Motor neuron (in vitro differentiated cells): ENCODE measurements around the gene UNC5B. TPM values are rescaled to one million over a fixed set of nuclear protein-coding genes. Genes with fewer than 3 reads are reported as not detected.

Source experiments
- ATAC-seq, 8 experiments: fragments of 200-7000 bp; cut with Tn5 transposase; replicated peaks in 6 of 8; 2 replicates each; pipeline ENCODE4 v1.8.0; 2021; ENCODE audit warnings: mild to moderate bottlenecking in 8 of 8, moderate library complexity in 8 of 8
- H3K27ac ChIP-seq, 2 donors: fragments of 250-450 bp; sonication (Bioruptor Pico); 2 replicates each; pipeline ENCODE4 v1.9.0; 2021; ENCODE audit warnings: antibody characterized with exemption in 2 of 2, mild to moderate bottlenecking in 2 of 2, moderate library complexity in 1 of 2
- H3K4me1 ChIP-seq, 2 donors: fragments of 250-450 bp; sonication (Bioruptor Pico); replicated peaks in 1 of 2; 2 replicates each; pipeline ENCODE4 v1.6.1; 2021; ENCODE audit warnings: antibody characterized with exemption in 2 of 2, mild to moderate bottlenecking in 2 of 2, moderate library complexity in 1 of 2
- H3K4me3 ChIP-seq, 5 donors: fragments of 250-450 bp; sonication (Bioruptor Pico); 2 replicates each; pipeline ENCODE4 v1.9.0; 2021; ENCODE audit warnings: antibody characterized with exemption in 5 of 5, mild to moderate bottlenecking in 5 of 5, moderate library complexity in 4 of 5
- WGBS, 10 experiments: fragments of 450-650 bp; shearing (Covaris generic); methylation state at CpG; one replicate each; pipeline ENCODE4 v1.0.0; 2022; 5-methylcytosine and 5-hydroxymethylcytosine counted together
- in situ Hi-C, 9 experiments: fragments of 400-800 bp; cut with MboI; loops; one replicate each; pipeline ENCODE4 v1.15.0; 2021; ENCODE audit warnings: low sequenced_read_pairs in 9 of 9, low pct_unique_long_range_greater_than_20kb in 2 of 9; ENCODE audit not compliant: unreplicated experiment in 9 of 9
- total RNA-seq, 8 experiments: library from RNA; unstranded; fragments of 300-600 nt; gene quantifications; 2 replicates each; pipeline versions ENCODE4 v1.2.3 to v1.2.4, GENCODE V29; 2022

The UNC5B gene
- total RNA-seq, 8 experiments from 2014 or later = 1.4 to 53.5 (median 18.2) TPM

DNA sequence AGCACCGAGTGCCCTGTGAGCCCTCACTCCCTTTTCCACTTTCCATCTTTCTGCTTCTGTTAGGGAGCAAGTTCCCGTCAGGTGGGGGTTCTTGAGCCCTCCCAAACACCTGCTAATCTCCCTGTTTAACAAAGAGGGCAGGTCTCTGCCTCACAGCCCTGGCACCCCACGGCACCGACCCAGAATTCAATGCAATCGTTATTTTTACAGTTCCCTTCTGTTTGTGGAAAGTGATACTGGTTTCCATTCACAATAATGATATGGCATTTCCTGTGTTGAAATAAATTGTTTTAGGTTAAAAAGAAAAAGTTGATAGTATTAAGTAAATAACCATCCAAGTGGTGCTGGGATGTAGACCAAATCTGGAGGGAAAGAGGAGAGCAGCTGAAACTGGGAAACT lies 67.8 kb downstream of the UNC5B start:
- in situ Hi-C loops = loop anchor here (10.0 to 25.0 kb wide), 2 partner anchors 368 to 375 kb away; no protein-coding TSS in a partner anchor
- H3K4me1 ChIP-seq = peaks cover 36 to 49% of the 10 kb centered on the region in 2 donors
- no peak overlapping the region for H3K4me3 ChIP-seq
- ATAC-seq = no peak
- WGBS, 10 experiments = 75 to 100% (median 82%) methylated on average over 1 to 5 of the region's 5 CpGs; no CpG with 5 or more reads in 3 of the 10 experiments
- H3K27ac ChIP-seq = no peak overlapping the region

DNA sequence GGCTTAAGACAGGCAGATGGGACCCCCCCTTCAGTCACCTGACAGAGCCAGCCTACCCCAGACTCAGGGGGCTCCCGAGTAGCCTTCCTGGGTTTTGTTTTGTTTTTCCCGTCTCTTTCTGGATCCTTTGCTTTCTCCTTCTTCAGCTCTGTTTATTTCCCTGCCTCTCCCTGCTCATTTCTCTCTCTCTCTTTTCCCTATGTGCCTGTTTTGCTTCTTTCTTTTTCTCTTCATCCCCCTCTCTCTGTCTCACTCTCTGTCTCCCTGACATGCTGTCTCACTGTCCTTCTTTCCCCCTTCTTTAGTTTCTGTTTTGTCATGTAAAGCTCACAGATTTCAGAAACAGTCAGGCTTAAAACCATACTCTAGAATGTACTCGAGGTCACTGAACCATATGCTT lies 68.5 kb downstream of the UNC5B start:
- 11 to 100% (median 28%) methylated on average over 1 to 3 of the region's 3 CpGs for WGBS, 10 experiments
- in situ Hi-C loops = loop anchor here (10.0 to 25.0 kb wide), 2 partner anchors 369 to 376 kb away; no protein-coding TSS in a partner anchor
- no peak for ATAC-seq

DNA sequence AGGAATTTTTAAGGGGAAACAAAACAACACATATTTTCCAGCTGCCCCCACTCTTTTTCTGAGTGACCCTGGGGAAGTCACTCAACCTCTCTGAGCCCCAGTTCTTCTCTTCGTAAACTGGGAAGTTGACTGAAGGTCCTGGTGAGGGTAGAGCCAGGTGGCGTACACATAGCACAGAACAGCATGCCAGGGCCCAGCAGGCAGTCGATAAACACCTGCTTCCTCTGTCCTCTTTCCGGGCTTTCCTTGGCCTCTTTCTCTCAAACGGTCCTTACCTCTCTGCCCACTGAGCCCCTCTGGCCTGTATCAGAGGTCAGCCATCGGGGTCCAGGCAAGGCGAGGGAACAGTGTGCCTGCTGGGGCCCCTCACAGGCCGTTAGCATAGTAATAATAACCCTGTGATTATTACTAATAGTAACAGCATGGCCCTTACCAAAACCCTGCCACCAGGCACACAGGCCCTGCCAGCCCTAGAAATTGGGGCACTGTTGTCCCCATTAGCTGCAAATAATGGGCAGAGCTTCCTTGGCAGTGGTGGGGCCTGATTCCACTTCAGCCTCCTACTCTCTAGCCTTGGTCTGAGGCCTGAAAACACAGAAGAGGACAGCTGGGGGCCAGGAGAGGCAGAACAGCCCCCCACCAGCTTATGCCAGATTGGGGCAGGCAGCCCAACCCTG lies 69.4 kb downstream of the UNC5B start:
- peaks cover 33 to 42% of the 10 kb centered on the region in 2 donors for H3K4me1 ChIP-seq
- no peak overlapping the region for H3K4me3 ChIP-seq
- in situ Hi-C loops = loop anchor here (10.0 to 25.0 kb wide), 2 partner anchors 369 to 377 kb away; no protein-coding TSS in a partner anchor
- no peak overlapping the region for H3K27ac ChIP-seq
- no peak for ATAC-seq
- WGBS, 10 experiments = 70 to 100% (median 93%) methylated on average over 1 to 4 of the region's 8 CpGs; no CpG with 5 or more reads in 2 of the 10 experiments

More for the DNA sequence above, 68.5 kb downstream of the UNC5B start:
- peaks cover 36 to 49% of the 10 kb centered on the region in 2 donors for H3K4me1 ChIP-seq
- no peak overlapping the region for H3K4me3 ChIP-seq
- H3K27ac ChIP-seq = peak overlapping the region in 1 of 2 donors; percentile 59

DNA sequence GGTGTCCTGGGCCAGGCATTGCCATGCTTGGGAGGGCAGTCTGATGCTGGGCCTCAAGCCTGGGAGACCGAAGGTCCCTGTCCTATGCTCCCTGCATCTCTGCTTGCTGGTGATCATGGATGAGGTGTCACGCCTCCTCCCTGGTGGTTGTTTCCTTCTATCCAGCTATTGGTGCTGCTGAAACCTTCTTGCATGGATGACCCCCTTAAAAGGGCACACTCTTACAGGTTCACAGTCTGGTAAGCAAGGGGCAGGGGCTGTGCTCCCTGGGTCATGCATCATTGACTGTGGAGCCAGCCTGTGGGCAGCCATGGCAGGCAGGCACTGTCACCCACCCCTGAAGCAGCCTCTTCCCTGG lies 69.9 kb downstream of the UNC5B start:
- no peak overlapping the region for H3K27ac ChIP-seq
- in situ Hi-C loops = loop anchor here (10.0 to 25.0 kb wide), 2 partner anchors 370 to 378 kb away; no protein-coding TSS in a partner anchor
- H3K4me3 ChIP-seq = no peak overlapping the region
- WGBS, 10 experiments = 80 to 100% (median 90%) methylated on average over 1 to 2 of the region's 2 CpGs; no CpG with 5 or more reads in 7 of the 10 experiments
- no peak for ATAC-seq
- peaks cover 28 to 37% of the 10 kb centered on the region in 2 donors for H3K4me1 ChIP-seq

DNA sequence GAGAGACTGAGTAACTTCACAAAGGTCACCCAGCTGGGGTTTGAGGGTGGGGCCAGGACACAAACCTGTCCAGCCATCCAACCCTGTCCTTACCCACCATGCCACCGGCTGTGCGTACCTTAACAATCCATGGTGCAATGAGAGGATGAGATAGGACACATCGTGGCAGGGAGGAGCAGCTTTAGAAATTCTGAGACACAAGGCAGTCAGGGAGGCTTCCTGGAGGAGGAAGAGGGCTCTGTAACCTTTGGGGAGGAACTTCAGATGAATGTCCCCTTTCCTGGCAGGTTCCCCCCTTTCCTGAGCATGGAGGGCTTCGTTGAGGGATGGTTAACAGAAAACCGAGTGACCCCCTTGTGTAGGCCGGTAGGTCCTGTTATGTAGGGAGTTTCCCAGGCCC lies 71.0 kb downstream of the UNC5B start:
- peaks cover 19 to 29% of the 10 kb centered on the region in 2 donors for H3K4me1 ChIP-seq
- H3K4me3 ChIP-seq = no peak overlapping the region
- 57 to 82% (median 74%) methylated on average over 2 to 5 of the region's 6 CpGs; no CpG with 5 or more reads in 5 of the 10 experiments for WGBS, 10 experiments
- H3K27ac ChIP-seq = peak overlapping the region in 1 of 2 donors; percentile 55
- in situ Hi-C loops = loop anchor here (10.0 to 25.0 kb wide), 2 partner anchors 371 to 379 kb away; no protein-coding TSS in a partner anchor
- no peak for ATAC-seq

DNA sequence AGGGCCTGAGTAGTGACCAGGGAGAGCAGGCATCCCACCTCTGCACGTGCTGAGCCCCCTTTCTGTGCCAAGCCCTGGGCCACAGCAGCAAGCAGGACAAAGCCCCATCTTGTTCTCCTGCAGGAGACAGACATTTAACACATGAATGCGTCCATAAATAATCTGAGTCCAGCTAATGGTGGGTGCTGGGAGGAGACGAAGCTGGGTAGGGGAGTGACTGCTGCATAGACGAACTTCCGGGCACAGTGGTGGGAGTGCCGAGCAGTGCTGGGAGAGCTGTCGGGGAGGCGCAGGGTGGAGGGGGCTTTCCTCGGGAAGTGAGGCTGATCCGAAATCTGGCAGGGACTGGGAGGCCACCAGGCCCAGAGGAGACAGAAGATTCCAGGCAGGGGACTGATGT lies 71.5 kb downstream of the UNC5B start:
- Histone ChIP-seq H3K4me3 (no peak overlapping the region), H3K4me1 (peaks cover 14 to 24% of the 10 kb centered on the region in 2 donors), H3K27ac (peak overlapping the region in 1 of 2 donors; percentile 55)
- 43 to 100% (median 58%) methylated on average over 1 to 4 of the region's 10 CpGs; no CpG with 5 or more reads in 5 of the 10 experiments for WGBS, 10 experiments
- in situ Hi-C loops = loop anchor here (10.0 to 25.0 kb wide), 2 partner anchors 372 to 379 kb away; no protein-coding TSS in a partner anchor
- ATAC-seq = peak in 4 of 8 experiments; percentile 17 to 60 (median 54)

DNA sequence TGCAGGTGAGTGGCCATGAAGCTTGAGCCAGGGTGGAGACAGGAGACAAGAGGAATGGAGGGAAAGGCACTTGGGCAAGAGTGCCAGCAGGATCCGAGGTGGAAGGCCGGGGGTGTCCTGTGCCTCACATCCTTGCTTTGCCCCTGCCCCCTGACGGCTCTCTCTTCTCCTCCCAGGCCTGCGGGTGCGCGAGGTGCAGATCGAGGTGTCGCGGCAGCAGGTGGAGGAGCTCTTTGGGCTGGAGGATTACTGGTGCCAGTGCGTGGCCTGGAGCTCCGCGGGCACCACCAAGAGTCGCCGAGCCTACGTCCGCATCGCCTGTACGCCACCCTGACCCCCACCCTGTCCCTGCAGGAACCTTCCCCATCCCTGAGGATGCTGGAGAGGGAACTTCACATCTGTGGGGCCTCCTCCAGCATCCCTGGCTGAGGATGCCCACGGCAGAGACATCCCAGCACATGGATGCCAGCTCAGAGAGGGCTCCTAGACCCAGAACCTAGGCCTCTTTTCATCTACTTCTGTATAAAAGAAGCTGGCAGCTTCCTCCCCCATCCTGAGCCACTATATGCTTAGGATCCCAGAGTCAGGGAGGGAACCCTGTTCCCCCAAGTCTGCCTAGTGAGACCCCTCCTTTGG lies 72.3 kb downstream of the UNC5B start:
- no peak overlapping the region for H3K27ac ChIP-seq
- WGBS, 10 experiments = 87 to 90% methylated on average over 2 to 7 of the region's 19 CpGs; no CpG with 5 or more reads in 8 of the 10 experiments
- ATAC-seq = peak in 4 of 8 experiments; percentile 6 to 40 (median 24)
- H3K4me3 ChIP-seq = no peak overlapping the region
- in situ Hi-C loops = loop anchor here (10.0 to 25.0 kb wide), 2 partner anchors 372 to 380 kb away; no protein-coding TSS in a partner anchor
- peaks cover 10 to 19% of the 10 kb centered on the region in 2 donors for H3K4me1 ChIP-seq

DNA sequence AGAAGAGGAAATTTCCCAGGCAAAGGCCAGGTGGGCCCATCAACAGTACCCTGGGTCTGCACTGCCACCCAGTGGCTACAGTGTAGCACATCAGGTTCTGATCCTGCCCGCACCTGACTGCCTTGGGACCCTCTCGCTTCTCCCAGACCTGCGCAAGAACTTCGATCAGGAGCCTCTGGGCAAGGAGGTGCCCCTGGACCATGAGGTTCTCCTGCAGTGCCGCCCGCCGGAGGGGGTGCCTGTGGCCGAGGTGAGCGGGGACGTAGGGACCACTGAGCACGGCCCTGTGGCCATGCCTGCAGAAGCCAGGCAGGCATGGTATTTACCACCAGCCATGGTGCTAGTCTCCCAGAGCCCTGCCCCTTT lies 72.8 kb downstream of the UNC5B start:
- in situ Hi-C loops = loop anchor here (10.0 to 25.0 kb wide), 2 partner anchors 373 to 380 kb away; no protein-coding TSS in a partner anchor
- peaks cover 10 to 19% of the 10 kb centered on the region in 2 donors for H3K4me1 ChIP-seq
- H3K4me3 ChIP-seq = no peak overlapping the region
- WGBS, 10 experiments = 30 to 67% (median 60%) methylated on average over 2 to 3 of the region's 11 CpGs; no CpG with 5 or more reads in 7 of the 10 experiments
- H3K27ac ChIP-seq = no peak overlapping the region
- peak; percentile 21 to 95 (median 60) for ATAC-seq

DNA sequence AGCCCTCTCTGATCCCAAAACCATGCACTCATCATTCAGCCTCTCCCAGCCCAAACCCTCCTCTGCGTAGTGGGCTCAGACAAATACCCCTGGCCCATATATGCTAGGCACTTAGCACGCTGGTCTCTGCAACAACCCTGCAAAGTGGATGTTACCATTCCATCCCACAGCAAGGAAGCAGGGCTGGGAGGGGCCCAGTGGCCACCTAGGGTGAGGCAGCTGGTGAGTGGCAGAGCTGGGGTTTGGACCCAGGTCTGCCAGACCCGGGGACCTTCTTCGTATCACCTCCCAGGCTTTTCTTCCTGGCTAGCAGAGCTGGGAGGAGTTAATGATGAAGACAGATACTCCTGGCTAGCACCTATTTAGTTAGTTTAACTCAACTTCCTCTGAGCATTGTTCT lies 73.6 kb downstream of the UNC5B start:
- in situ Hi-C loops = loop anchor here (10.0 to 25.0 kb wide), 2 partner anchors 374 to 381 kb away; no protein-coding TSS in a partner anchor
- Histone ChIP-seq H3K27ac (no peak overlapping the region), H3K4me3 (no peak overlapping the region), H3K4me1 (peaks cover 10 to 14% of the 10 kb centered on the region in 2 donors)
- WGBS, 10 experiments = 50 to 100% (median 90%) methylated on average over 1 to 2 of the region's 4 CpGs; no CpG with 5 or more reads in 3 of the 10 experiments
- no peak for ATAC-seq

DNA sequence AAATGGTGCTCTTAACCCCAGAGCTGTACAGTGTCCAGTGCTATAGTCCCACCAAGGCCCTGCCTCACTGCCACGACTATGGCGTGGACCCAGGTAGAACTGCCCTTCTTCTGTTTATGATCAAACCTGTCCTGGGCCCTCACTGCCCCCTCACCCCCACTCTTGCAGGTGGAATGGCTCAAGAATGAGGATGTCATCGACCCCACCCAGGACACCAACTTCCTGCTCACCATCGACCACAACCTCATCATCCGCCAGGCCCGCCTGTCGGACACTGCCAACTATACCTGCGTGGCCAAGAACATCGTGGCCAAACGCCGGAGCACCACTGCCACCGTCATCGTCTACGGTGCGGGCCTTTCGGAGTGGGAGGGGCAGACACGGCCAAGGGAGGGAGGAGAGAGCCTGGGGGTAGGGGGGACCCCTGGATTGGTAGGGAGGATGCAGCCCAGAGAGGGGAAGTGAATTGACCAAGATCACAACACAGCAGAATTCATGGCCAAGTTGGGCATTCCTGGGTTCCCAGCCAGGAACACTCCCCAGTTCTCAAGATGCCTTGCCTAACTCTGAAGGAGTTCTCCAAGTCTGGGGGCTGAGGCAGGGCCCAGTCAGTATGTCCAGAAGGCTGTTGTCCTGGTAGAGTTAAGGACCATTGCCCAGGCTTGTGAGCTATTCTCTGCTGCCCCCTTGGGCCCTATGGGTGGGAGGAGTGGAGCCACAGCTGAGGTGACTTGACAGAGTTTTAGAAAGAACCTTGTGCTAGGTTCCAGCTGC lies 74.3 kb downstream of the UNC5B start:
- H3K27ac ChIP-seq = no peak overlapping the region
- H3K4me1 ChIP-seq = peaks cover 10 to 14% of the 10 kb centered on the region in 2 donors
- no peak overlapping the region for H3K4me3 ChIP-seq
- 100% methylated on average over 2 of the region's 17 CpGs; no CpG with 5 or more reads in 9 of the 10 experiments for WGBS, 10 experiments
- ATAC-seq = no peak
- in situ Hi-C loops = loop anchor here (10.0 to 25.0 kb wide), 2 partner anchors 374 to 382 kb away; no protein-coding TSS in a partner anchor

DNA sequence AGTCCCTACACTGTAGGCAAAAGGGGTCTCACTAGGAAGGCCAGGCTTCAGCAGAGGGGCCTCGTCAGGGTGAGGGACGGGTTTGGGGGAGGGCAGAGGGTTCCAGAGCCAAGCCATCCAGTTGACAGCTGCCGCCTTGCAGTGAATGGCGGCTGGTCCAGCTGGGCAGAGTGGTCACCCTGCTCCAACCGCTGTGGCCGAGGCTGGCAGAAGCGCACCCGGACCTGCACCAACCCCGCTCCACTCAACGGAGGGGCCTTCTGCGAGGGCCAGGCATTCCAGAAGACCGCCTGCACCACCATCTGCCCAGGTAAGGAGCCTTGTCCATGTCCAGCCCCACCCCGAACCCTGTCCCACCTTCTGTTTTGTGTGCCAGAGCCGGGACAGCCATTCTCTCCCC lies 75.1 kb downstream of the UNC5B start:
- peaks cover 10 to 14% of the 10 kb centered on the region in 2 donors for H3K4me1 ChIP-seq
- in situ Hi-C loops = loop anchor here (10.0 to 25.0 kb wide), 2 partner anchors 375 to 383 kb away; no protein-coding TSS in a partner anchor
- H3K27ac ChIP-seq = no peak overlapping the region
- no peak for ATAC-seq
- WGBS, 10 experiments = 79 to 100% (median 88%) methylated on average over 4 to 10 of the region's 14 CpGs; no CpG with 5 or more reads in 5 of the 10 experiments
- no peak overlapping the region for H3K4me3 ChIP-seq

DNA sequence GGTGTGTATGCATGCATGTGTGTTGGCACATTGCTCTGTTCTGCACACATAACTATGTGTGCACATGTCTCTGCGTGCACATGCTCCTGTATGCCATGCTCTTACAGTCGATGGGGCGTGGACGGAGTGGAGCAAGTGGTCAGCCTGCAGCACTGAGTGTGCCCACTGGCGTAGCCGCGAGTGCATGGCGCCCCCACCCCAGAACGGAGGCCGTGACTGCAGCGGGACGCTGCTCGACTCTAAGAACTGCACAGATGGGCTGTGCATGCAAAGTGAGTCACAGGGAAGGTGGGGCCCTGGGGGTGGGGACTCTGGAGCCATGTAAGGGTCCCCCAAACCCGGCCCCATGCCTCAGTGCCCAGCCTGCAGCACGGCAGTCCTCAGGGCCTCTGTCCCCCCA lies 76.1 kb downstream of the UNC5B start:
- in situ Hi-C loops = loop anchor here (10.0 to 25.0 kb wide), 2 partner anchors 376 to 384 kb away; no protein-coding TSS in a partner anchor
- WGBS, 10 experiments = 34 to 100% methylated on average over 2 to 4 of the region's 15 CpGs; no CpG with 5 or more reads in 8 of the 10 experiments
- Histone ChIP-seq H3K4me1 (peaks cover 8 to 12% of the 10 kb centered on the region in 2 donors), H3K4me3 (no peak overlapping the region), H3K27ac (no peak overlapping the region)
- no peak for ATAC-seq
